Activated CD8-positive, alpha-beta T cell treated with anti-CD3 and anti-CD28 coated beads for 36 hours (primary cell): Measurements from ENCODE around the gene FRRS1L. TPM values are rescaled to one million over a fixed set of nuclear protein-coding genes. Genes with fewer than 3 reads are reported as not detected.

Experiments used
- ATAC-seq: fragments of 200-7000 bp; cut with Tn5 transposase; one replicate; pipeline ENCODE4 v1.10.0; 2021; ENCODE audit warnings: mild to moderate bottlenecking, moderate library complexity
- CTCF ChIA-PET: fragments of 350-600 bp; sonication (Branson Sonifier 250); formaldehyde crosslinking; loops from one replicate; lab custom pipeline; 2021; ENCODE audit warnings: antibody characterized with exemption; lab: Charles Lee
- POLR2A ChIA-PET: fragments of 350-600 bp; sonication (Branson Sonifier 250); formaldehyde crosslinking; loops from one replicate; lab custom pipeline; 2021; ENCODE audit warnings: antibody characterized with exemption; lab: Charles Lee
- DNase-seq: peaks from one replicate; pipeline ENCODE4 v3.0.0-alpha.2; 2020
- H3K27ac Mint-ChIP-seq: one replicate; pipeline ENCODE4 v1.8.0; 2021; ENCODE audit warnings: mild to moderate bottlenecking, mixed read lengths
- H3K27me3 Mint-ChIP-seq: one replicate; pipeline ENCODE4 v1.8.0; 2021; ENCODE audit warnings: mixed read lengths
- H3K36me3 Mint-ChIP-seq: one replicate; pipeline ENCODE4 v1.8.0; 2021; ENCODE audit warnings: low read depth, mixed read lengths
- H3K4me1 Mint-ChIP-seq: one replicate; pipeline ENCODE4 v1.8.0; 2021; ENCODE audit warnings: low read depth, mixed read lengths
- H3K4me3 Mint-ChIP-seq: one replicate; pipeline ENCODE4 v1.8.0; 2021; ENCODE audit warnings: mild to moderate bottlenecking, moderate library complexity, mixed read lengths
- H3K9me3 Mint-ChIP-seq: one replicate; pipeline ENCODE4 v1.8.0; 2021; ENCODE audit warnings: mixed read lengths
- intact Hi-C: fragments of 100-400 bp; cut with micrococcal nuclease; formaldehyde crosslinking; loops from one replicate; pipeline ENCODE4 v1.10.0; 2022
- total RNA-seq, 2 experiments: library from RNA; stranded (reverse); gene quantifications; one replicate each; pipeline ENCODE4 v1.2.3, GENCODE V29; 2021
- TF ChIP-seq, protein P1 (sequence below): fragments of 200-600 bp; IDR thresholded peaks from one replicate; pipeline ENCODE4 v1.8.0; 2022; ENCODE audit warnings: antibody characterized with exemption, mild to moderate bottlenecking

FRRS1L gene
- total RNA-seq, 2 experiments from 2014 or later, result not detected

DNA sequence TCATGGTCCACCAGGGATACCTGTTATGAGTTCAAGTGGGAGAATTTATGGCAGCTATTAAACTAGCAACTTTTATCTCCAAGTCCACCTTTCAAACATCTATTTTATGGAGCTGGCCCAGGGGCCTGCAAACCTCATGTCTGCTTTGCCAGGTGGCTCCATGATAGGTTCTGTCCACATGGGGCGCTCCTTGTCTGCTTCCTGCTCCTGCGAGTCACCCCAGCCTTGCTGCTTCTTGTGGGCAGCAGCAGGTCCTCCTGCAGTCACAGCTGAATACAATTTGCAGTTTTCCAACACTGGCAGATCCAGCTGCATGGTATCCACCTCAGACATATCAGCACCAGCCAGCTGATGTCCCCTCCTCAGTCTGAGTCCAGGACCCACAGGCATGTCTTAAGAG lies 39.6 kb upstream of the FRRS1L start:
- Mint-ChIP-seq H3K4me3 (no peak overlapping the region), H3K4me1 (no peaks in the 10 kb centered on the region), H3K36me3 (no peaks in the 10 kb centered on the region), H3K9me3 (no peaks in the 10 kb centered on the region), H3K27me3 (peaks cover 7% of the 10 kb centered on the region), H3K27ac (no peak overlapping the region)
- intact Hi-C loops, result no loop called here
- no peak for DNase-seq
- ChIA-PET POLR2A (no interaction called here), CTCF (interaction anchor here (0.9 to 1.0 kb wide), 3 partner anchors 11 to 23 kb away, joined by 3 to 4 read pairs (median 3); no protein-coding TSS in a partner anchor)
- no peak for ATAC-seq
- TF ChIP-seq, protein P1, sequence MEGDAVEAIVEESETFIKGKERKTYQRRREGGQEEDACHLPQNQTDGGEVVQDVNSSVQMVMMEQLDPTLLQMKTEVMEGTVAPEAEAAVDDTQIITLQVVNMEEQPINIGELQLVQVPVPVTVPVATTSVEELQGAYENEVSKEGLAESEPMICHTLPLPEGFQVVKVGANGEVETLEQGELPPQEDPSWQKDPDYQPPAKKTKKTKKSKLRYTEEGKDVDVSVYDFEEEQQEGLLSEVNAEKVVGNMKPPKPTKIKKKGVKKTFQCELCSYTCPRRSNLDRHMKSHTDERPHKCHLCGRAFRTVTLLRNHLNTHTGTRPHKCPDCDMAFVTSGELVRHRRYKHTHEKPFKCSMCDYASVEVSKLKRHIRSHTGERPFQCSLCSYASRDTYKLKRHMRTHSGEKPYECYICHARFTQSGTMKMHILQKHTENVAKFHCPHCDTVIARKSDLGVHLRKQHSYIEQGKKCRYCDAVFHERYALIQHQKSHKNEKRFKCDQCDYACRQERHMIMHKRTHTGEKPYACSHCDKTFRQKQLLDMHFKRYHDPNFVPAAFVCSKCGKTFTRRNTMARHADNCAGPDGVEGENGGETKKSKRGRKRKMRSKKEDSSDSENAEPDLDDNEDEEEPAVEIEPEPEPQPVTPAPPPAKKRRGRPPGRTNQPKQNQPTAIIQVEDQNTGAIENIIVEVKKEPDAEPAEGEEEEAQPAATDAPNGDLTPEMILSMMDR, result no peak

DNA sequence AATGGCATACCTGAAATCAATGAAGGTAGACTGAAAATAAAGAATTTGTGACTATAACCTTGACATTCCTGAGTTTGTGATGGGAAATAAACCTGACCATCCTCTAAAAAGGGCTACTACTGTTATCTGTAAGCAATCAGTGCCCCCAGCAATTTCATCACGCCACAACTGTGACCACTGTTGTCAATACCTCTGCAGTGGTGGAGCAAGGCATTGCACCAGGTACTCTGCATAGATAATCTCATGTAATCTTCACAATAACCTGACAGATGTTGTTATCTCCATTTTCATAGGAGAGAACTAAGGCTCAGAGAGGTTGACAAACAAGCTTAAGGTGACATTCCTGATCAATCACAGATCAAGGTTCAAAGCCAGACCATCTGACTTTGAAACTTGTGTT lies 38.5 kb upstream of the FRRS1L start:
- Mint-ChIP-seq H3K4me1 (no peaks in the 10 kb centered on the region), H3K4me3 (no peak overlapping the region), H3K9me3 (no peaks in the 10 kb centered on the region), H3K27me3 (peaks cover 7% of the 10 kb centered on the region), H3K36me3 (no peaks in the 10 kb centered on the region), H3K27ac (no peak overlapping the region)
- ChIA-PET POLR2A (no interaction called here), CTCF (no interaction called here)
- TF ChIP-seq, protein P1, result no peak
- intact Hi-C loops, result no loop called here
- ATAC-seq (no peak), DNase-seq (no peak)

DNA sequence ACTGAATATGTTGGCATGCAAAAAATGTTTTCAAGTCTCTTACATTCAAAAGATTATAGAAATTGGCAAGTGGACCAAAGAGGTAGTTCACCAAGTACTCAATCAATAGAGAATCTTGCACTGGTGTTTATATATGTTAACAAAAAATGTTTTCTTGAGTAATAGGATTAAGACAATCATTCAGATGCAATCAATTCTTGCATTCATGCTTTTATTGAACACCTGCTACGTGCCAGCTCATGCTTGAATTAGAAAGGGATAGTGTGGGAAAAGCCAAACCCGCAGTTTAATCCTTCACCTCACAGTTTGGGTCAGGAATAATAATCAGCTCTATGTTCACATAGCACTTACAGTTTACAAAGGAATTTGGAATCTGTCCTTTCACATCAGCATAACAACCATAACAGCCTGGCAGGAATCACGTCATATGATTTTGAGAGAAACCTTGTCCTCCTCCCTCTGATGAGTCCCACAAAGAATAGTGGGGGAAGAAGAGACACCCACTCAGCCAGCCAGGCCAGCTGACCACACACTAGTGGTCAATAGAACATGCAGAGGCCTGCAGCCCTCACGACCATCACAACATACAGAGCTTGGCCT lies 36.8 kb upstream of the FRRS1L start:
- no peaks in the 10 kb centered on the region for H3K9me3 Mint-ChIP-seq
- TF ChIP-seq, protein P1, result no peak
- H3K27ac Mint-ChIP-seq, result no peak overlapping the region
- no peaks in the 10 kb centered on the region for H3K4me1 Mint-ChIP-seq
- H3K4me3 Mint-ChIP-seq, result no peak overlapping the region
- DNase-seq, result no peak
- intact Hi-C loops, result no loop called here
- no peak for ATAC-seq
- H3K36me3 Mint-ChIP-seq, result no peaks in the 10 kb centered on the region
- CTCF ChIA-PET, result no interaction called here
- H3K27me3 Mint-ChIP-seq, result peaks cover 5% of the 10 kb centered on the region
- POLR2A ChIA-PET, result no interaction called here

DNA sequence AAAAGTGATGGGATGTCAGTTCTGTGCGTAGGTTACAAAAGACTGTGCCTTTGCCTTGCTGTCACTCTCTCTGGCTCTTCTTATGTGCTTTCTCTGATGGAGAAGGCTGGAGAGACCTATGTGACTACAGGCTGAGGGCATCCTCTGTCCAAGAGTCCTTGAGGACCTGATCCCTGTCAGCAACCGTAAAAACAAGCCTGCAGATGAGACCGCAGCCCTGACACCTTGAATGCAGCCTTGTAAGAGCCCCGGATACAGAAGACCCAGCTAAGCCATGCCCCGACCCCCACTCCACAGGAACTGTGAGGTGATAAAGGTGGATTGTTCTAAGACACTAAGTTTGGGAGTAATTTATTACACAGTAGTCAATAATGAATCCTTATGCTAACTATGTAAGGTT lies 32.6 kb upstream of the FRRS1L start:
- Mint-ChIP-seq H3K9me3 (no peaks in the 10 kb centered on the region), H3K27ac (no peak overlapping the region), H3K36me3 (no peaks in the 10 kb centered on the region), H3K4me3 (no peak overlapping the region), H3K4me1 (no peaks in the 10 kb centered on the region), H3K27me3 (peaks cover 4% of the 10 kb centered on the region)
- DNase-seq, result no peak
- ChIA-PET CTCF (no interaction called here), POLR2A (no interaction called here)
- intact Hi-C loops, result no loop called here
- TF ChIP-seq, protein P1, result no peak
- no peak for ATAC-seq

DNA sequence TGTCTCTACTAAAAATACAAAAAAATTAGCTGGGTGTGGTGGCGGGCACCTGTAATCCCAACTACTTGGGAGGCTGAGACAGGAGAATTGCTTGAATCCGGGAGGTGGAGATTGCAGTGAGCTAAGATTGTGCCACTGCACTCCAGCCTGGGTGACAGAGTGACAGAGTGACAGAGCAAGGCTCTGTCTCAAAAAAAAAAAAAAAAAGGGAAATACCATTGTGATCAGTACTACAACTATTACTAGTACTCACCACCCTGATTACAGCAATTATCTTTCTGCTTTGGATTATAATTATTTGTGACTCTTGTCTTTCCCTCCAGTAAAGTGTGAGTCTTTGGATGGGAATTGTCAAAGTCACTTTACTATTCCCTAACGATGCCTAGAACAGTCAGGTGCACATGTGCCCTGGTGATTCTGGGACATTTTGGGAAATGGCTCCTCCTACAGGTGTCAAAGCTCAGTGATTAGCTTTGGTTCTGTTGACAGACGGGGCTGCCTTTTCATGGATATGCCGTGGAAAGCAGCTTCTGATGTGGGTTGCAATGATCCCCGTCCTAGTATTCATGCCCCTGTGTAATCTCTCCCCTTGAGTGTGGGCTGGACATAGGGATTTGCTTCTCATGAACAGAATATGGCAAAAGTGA lies 31.8 kb upstream of the FRRS1L start:
- Mint-ChIP-seq H3K9me3 (no peaks in the 10 kb centered on the region), H3K4me3 (no peak overlapping the region), H3K27ac (no peak overlapping the region), H3K36me3 (no peaks in the 10 kb centered on the region), H3K4me1 (no peaks in the 10 kb centered on the region), H3K27me3 (peaks cover 4% of the 10 kb centered on the region)
- POLR2A ChIA-PET, result no interaction called here
- CTCF ChIA-PET, result interaction anchor here (0.6 kb wide), 1 partner anchor 326 kb away, joined by 3 read pairs; no protein-coding TSS in a partner anchor
- DNase-seq (no peak), ATAC-seq (no peak)
- intact Hi-C loops, result no loop called here
- TF ChIP-seq, protein P1, result peak; percentile 16
